GM23248 (cell line): ENCODE measurements around the gene RPL4. TPM values are rescaled to one million over a fixed set of nuclear protein-coding genes. Genes with fewer than 3 reads are reported as not detected.
"Not testable (repeated sequence)": the region's sequence is repeated elsewhere in the genome, so short reads cannot be mapped to it uniquely, and the experiment has no call there.

Experiments
- DNase-seq: peaks from one replicate; pipeline ENCODE4 v3.0.0-alpha.2; 2015
- H2AFZ ChIP-seq: fragments of 200-600 bp; sonication (generic); 2 replicates; pipeline ENCODE4 v1.6.1; 2016; ENCODE audit warnings: antibody characterized with exemption
- H3F3A ChIP-seq: fragments of 200-600 bp; sonication (generic); 2 replicates; pipeline ENCODE4 v1.6.1; 2016; ENCODE audit warnings: mild to moderate bottlenecking, antibody characterized with exemption, mixed run types; ENCODE audit not compliant: insufficient read depth
- H3K27ac ChIP-seq: fragments of 200-600 bp; sonication (generic); 2 replicates; pipeline ENCODE4 v1.5.1; 2016; ENCODE audit warnings: mild to moderate bottlenecking
- H3K27me3 ChIP-seq: fragments of 200-600 bp; sonication (generic); replicated peaks from 2 replicates; pipeline ENCODE4 v1.6.1; 2016; ENCODE audit warnings: mild to moderate bottlenecking; ENCODE audit not compliant: insufficient read depth
- H3K36me3 ChIP-seq: fragments of 200-600 bp; sonication (generic); 2 replicates; pipeline ENCODE4 v1.6.1; 2016; ENCODE audit warnings: low read depth, mild to moderate bottlenecking
- H3K4me1 ChIP-seq: fragments of 200-600 bp; sonication (generic); 2 replicates; pipeline ENCODE4 v1.6.1; 2016; ENCODE audit warnings: mild to moderate bottlenecking; ENCODE audit not compliant: insufficient read depth
- H3K4me2 ChIP-seq: fragments of 200-600 bp; sonication (generic); one replicate; pipeline ENCODE4 v1.6.1; 2016; ENCODE audit warnings: mild to moderate bottlenecking; ENCODE audit not compliant: unreplicated experiment
- H3K4me3 ChIP-seq: fragments of 200-600 bp; sonication (generic); 2 replicates; pipeline ENCODE4 v1.5.1; 2016; ENCODE audit warnings: mild to moderate bottlenecking
- H3K79me2 ChIP-seq: fragments of 200-600 bp; sonication (generic); 2 replicates; pipeline ENCODE4 v1.6.1; 2016; ENCODE audit warnings: mild to moderate bottlenecking; ENCODE audit not compliant: insufficient read depth
- H3K9ac ChIP-seq: fragments of 200-600 bp; sonication (generic); 2 replicates; pipeline ENCODE4 v1.6.1; 2016; ENCODE audit warnings: mild to moderate bottlenecking
- H3K9me2 ChIP-seq: fragments of 200-600 bp; sonication (generic); 2 replicates; pipeline ENCODE4 v1.6.1; 2016; ENCODE audit warnings: mixed run types, mild to moderate bottlenecking, moderate library complexity; ENCODE audit not compliant: insufficient read depth
- H3K9me3 ChIP-seq: fragments of 200-600 bp; sonication (generic); one replicate; pipeline ENCODE4 v1.6.1; 2017; ENCODE audit warnings: low read depth
- H4K20me1 ChIP-seq: fragments of 200-600 bp; sonication (generic); 2 replicates; pipeline ENCODE4 v1.6.0; 2016; ENCODE audit not compliant: insufficient read depth
- EZH2 ChIP-seq: fragments of 200-600 bp; sonication (generic); IDR thresholded peaks from 2 replicates; pipeline ENCODE4 v1.6.1; 2018; ENCODE audit warnings: antibody characterized with exemption, mild to moderate bottlenecking; ENCODE audit not compliant: insufficient read depth, poor library complexity, severe bottlenecking
- EZH2phosphoT487 ChIP-seq: fragments of 200-600 bp; sonication (generic); IDR thresholded peaks from 2 replicates; pipeline ENCODE4 v1.6.1; 2018; ENCODE audit warnings: antibody characterized with exemption, moderate library complexity, mild to moderate bottlenecking, low read depth; ENCODE audit not compliant: insufficient read depth
- WGBS, 2 experiments: methylation state at CpG; one replicate each; pipeline ENCODE4 v1.1.6; 2015 to 2017; ENCODE audit warnings: low lambda C conversion rate in 2 of 2, low coverage in 1 of 2; ENCODE audit errors: missing lambda C conversion rate in 2 of 2; 5-methylcytosine and 5-hydroxymethylcytosine counted together
- in situ Hi-C: fragments of 300-500 bp; cut with MboI; formaldehyde crosslinking; loops from 2 replicates; pipeline ENCODE4 v1.15.0; 2020
- polyA plus RNA-seq: library from polyadenylated mRNA; unstranded; fragments of >200 nt; fragmentation: Nextera tagmentation; extraction: Ambion mirVana; gene quantifications from 2 replicates; pipeline ENCODE4 v1.2.1, GENCODE V29; 2016
- total RNA-seq: library from RNA; depleted of rRNA; stranded (reverse); fragments of >200 nt; shearing (Covaris generic); gene quantifications from 2 replicates; pipeline ENCODE4 v1.2.3, GENCODE V29; 2014

Gene RPL4
- total and polyA plus RNA-seq, 2 experiments from 2014 or later, result 915 to 3,244 TPM

DNA sequence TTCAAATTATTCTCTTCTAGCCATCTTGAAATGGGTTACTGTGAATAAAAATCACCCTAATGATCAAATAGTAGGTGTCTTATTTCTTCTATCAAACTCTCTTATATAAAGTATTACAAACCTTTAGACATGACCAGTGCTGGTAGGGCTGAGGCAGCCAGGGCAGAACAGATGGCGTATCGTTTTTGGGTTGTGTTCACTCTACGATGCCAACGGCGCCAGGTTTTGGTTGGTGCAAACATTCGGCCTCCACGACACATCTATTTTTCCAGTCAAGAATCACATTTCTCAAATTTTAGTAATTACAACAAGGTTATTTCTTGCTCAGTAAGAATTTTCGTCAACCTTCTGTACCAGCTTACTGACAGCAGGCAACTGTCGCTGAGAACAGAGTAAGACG is 2.2 kb downstream of the RPL4 start:
- Histone ChIP-seq H3K9ac (peak overlapping the region; percentile 97), H3K9me2 (no peaks in the 10 kb centered on the region), H3K27me3 (no peaks in the 10 kb centered on the region), H3K27ac (peak overlapping the region; percentile 93), H3F3A (peaks cover 65% of the 10 kb centered on the region), H3K79me2 (peaks cover 77% of the 10 kb centered on the region), H3K36me3 (peaks cover 55% of the 10 kb centered on the region), H4K20me1 (0 out of 2 replicates have a peak, but pooled peaks cover 11% of the 10 kb centered on the region), H3K4me3 (peak overlapping the region; percentile 99), H3K4me1 (peaks cover 20% of the 10 kb centered on the region), H2AFZ (no peak overlapping the region), H3K9me3 (no peaks in the 10 kb centered on the region), H3K4me2 (peak overlapping the region; percentile 93)
- TF ChIP-seq EZH2phosphoT487 (no peak), EZH2 (no peak)
- in situ Hi-C loops, result no loop called here
- DNase-seq, result no peak
- WGBS, 2 experiments, result 57 to 63% methylated on average over 10 of the region's 10 CpGs

DNA sequence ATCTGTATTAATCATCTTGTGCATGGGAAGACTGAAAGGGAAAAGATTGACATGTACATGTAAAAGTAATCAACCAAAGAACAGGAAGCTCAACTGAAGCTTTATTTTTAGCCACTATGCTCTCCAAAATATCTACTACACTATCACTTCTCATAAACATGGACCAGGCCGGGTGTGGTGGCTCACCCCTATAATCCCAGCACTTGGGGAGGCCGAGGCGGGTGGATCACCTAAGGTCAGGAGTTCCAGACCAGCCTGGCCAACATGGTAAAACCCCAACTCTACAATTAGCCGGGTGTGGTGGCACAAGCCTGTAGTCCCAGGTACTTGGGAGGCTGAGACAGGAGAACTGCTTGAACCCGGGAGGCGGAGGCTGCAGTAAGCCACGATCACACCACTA is 4.3 kb downstream of the RPL4 start:
- DNase-seq, H2AFZ ChIP-seq, H3K9me2 ChIP-seq, in situ Hi-C loops, H3K9me3 ChIP-seq, H3K4me2 ChIP-seq, H3K27me3 ChIP-seq, H3K4me3 ChIP-seq: not testable (repeated sequence)
- Histone ChIP-seq H3K9ac (peak overlapping the region; percentile 7; the same call in 1 of the 2 replicates), H3K4me1 (peaks cover 12% of the 10 kb centered on the region), H3F3A (peaks cover 66% of the 10 kb centered on the region), H3K27ac (0 out of 2 replicates have a peak overlapping the region, but pooled peaks have one; percentile 12), H3K36me3 (peaks cover 55% of the 10 kb centered on the region), H4K20me1 (0 out of 2 replicates have a peak, but pooled peaks cover 11% of the 10 kb centered on the region), H3K79me2 (peaks cover 73% of the 10 kb centered on the region)
- 91 to 92% methylated on average over 7 of the region's 7 CpGs for WGBS, 2 experiments

DNA sequence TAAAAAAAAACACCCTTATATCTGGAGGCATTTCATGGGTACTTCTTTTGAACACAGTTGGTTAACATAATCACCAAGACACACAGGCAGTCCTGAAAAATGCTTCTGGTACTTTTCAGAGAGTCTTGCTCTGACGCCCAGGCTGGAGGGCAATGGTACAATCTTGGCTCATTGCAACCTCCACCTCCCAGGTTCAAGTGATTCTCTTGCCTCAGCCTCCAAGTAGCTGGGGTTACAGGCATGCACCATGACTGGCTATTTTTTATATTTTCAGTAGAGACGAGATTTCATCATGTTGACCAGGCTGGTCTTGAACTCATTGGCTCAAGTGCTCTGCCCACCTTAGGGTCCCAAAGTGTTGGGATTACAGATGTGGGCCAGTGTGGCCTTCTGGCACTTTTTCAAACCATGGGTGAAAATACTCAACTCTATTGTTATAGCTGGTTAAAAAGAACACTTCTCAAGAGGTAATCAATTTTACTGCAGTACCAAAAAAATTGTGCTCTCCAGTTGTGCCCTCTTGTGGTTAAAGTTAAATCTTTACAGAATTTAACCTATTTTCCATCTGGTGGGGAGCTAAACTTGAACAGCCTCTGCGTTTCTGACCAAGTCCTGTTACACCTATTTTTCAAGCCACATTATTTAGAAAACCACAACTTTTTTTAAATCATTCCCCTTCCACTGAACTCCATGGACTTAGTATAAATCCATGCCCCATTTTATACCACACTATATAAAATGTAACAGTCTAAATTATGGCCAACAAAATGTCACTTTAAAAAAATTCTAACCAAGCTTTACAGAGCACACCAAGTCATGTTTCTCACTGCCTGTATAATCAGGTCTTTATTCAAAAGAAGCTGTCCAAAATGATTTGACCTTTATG is 5.9 kb downstream of the RPL4 start:
- WGBS, 2 experiments, result 12 to 21% methylated on average over 3 of the region's 3 CpGs
- Histone ChIP-seq H3K36me3 (peaks cover 64% of the 10 kb centered on the region), H3K79me2 (peaks cover 60% of the 10 kb centered on the region), H3K4me2 (no peak overlapping the region), H3K9ac (peak overlapping the region; percentile 38; the same call in 1 of the 2 replicates), H3K4me1 (peaks cover 12% of the 10 kb centered on the region), H4K20me1 (0 out of 2 replicates have a peak, but pooled peaks cover 11% of the 10 kb centered on the region), H3K9me2 (no peaks in the 10 kb centered on the region), H2AFZ (no peak overlapping the region), H3K27me3 (no peaks in the 10 kb centered on the region), H3K4me3 (no peak overlapping the region), H3K9me3 (no peaks in the 10 kb centered on the region), H3K27ac (peak overlapping the region; percentile 46), H3F3A (peaks cover 71% of the 10 kb centered on the region)
- in situ Hi-C loops, result no loop called here
- peak; percentile 64 for DNase-seq
- no peak for TF ChIP-seq EZH2phosphoT487
- no peak for TF ChIP-seq EZH2

DNA sequence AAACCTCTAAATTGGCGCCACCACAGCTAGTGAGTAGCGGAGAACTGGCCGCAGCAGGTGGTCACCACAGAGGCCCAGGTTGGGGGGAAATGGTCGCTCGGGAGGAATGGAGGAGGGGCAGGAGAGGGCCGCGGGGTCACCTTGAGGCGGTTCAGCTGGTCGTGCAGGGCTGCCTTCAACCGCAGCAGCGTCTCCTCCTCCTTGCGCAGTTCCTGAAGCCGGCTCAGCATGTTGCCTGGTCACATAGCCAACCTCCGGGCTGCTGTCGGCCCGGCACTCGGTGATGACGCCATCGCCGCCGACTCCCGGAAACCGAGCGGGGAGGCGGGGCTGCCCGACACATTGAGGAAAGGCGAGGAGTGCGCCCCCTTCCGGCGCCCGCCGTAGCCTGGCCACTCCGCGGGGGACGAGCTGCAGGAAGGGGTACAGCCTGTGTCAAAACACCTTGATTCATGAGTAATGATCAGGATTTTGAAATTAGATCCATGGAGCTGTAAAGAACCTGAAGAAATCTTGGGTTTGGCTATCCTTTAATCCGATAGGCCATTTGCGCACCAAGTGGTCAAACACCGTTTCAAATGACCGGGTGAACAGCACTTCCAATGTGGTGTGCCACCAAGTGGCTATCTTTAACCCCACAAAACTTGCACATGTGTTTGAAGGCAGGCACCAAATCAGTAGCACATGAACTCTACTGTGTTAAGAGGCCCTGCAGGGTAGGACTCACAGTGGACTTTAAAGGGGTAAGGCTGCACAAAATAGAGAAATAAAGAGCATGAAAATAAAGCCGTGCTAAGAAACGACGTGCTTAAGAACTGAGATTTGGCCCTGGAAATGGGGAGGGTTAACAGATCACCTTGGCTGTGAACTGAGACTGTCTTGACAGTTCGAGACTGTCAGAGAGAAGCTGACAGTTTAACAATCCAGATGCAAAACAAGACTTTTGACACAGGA is 6.9 kb downstream of the RPL4 start, which contains the start of gene SNAPC5:
Gene SNAPC5 (minus strand): TSS at position 261 of the 954 bp plus-strand sequence. CDS start 31 bp downstream, at position 230.
- H3K27ac ChIP-seq, result peak within 1 kb of the TSS; percentile 55
- H3K4me1 ChIP-seq, result peaks cover 10% of the 10 kb centered on the region
- in situ Hi-C loops, result no loop called here
- H3K4me3 ChIP-seq, result peak within 1 kb of the TSS; percentile 99
- H2AFZ ChIP-seq, result peak within 1 kb of the TSS; percentile 86
- DNase-seq, result peak; percentile 98
- TF ChIP-seq EZH2, result no peak
- TF ChIP-seq EZH2phosphoT487, result no peak
- peak within 1 kb of the TSS; percentile 99 for H3K4me2 ChIP-seq
- peaks cover 65% of the 10 kb centered on the region for H3K36me3 ChIP-seq
- peak within 1 kb of the TSS; percentile 90 for H3K9ac ChIP-seq
- no peaks in the 10 kb centered on the region for H3K9me3 ChIP-seq
- 0 out of 2 replicates have a peak, but pooled peaks cover 8% of the 10 kb centered on the region for H4K20me1 ChIP-seq
- peaks cover 61% of the 10 kb centered on the region for H3F3A ChIP-seq
- no peaks in the 10 kb centered on the region for H3K27me3 ChIP-seq
- H3K79me2 ChIP-seq, result peaks cover 51% of the 10 kb centered on the region
- H3K9me2 ChIP-seq, result no peaks in the 10 kb centered on the region
- WGBS, 2 experiments, result 5% methylated on average over 43 of the region's 43 CpGs
